SK-N-SH (cell line): ENCODE results near the gene ITSN1.

Source experiments
- CTCF ChIP-seq: fragments of 200-600 bp; sonication (generic); IDR thresholded peaks from 2 replicates; pipeline ENCODE4 v1.6.1; 2017; ENCODE audit warnings: antibody characterized with exemption, mild to moderate bottlenecking, moderate library complexity
- EZH2phosphoT487 ChIP-seq: fragments of 200-600 bp; sonication (generic); IDR thresholded peaks from 2 replicates; pipeline ENCODE4 v1.6.1; 2017; ENCODE audit warnings: low read depth, mixed run types, mild to moderate bottlenecking, antibody characterized with exemption, moderate library complexity, borderline replicate concordance
- JUND ChIP-seq: IDR thresholded peaks from 2 replicates; pipeline ENCODE4 v1.4.0; 2012
- POLR2AphosphoS5 ChIP-seq: IDR thresholded peaks from 2 replicates; pipeline ENCODE4 v1.6.1; 2012; ENCODE audit warnings: low read depth, low read length
- RCOR1 ChIP-seq: fragments of 150-350 bp; IDR thresholded peaks from 2 replicates; pipeline ENCODE4 v1.6.1; 2017; ENCODE audit warnings: antibody characterized with exemption, low read length
- RFX5 ChIP-seq: IDR thresholded peaks from 2 replicates; pipeline ENCODE4 v1.6.1; 2012; ENCODE audit warnings: mild to moderate bottlenecking, improper control_type of control experiment, low read length
- USF2 ChIP-seq: fragments of 150-350 bp; IDR thresholded peaks from 2 replicates; pipeline ENCODE4 v1.6.1; 2017; ENCODE audit warnings: antibody characterized with exemption, low read length, low read depth, borderline replicate concordance
- YY1 ChIP-seq: IDR thresholded peaks from 2 replicates; pipeline ENCODE4 v1.4.0; 2012; ENCODE audit warnings: low read depth, mild to moderate bottlenecking

- TF ChIP-seq POLR2AphosphoS5: no peak
- no peak for TF ChIP-seq USF2
- no peak for TF ChIP-seq RFX5
- no peak for TF ChIP-seq JUND
- no peak for TF ChIP-seq RCOR1
- TF ChIP-seq CTCF: no peak
- no peak for TF ChIP-seq EZH2phosphoT487
- no peak for TF ChIP-seq YY1
Observed at GRCh38 chr21:33815143-33815707, 172.9 kb downstream of the ITSN1 start.
